Lower leg skin (tissue), 3 donors: ENCODE data around the gene FOXP1.

Source experiments
- CTCF ChIP-seq, 3 donors: fragments of 450-650 bp; IDR thresholded peaks; one replicate each; pipeline ENCODE4 v1.5.1; 2016; ENCODE audit warnings: antibody characterized with exemption in 3 of 3, mild to moderate bottlenecking in 3 of 3, moderate library complexity in 2 of 3
- POLR2A ChIP-seq, 2 donors: fragments of 450-650 bp; IDR thresholded peaks; one replicate each; pipeline ENCODE4 v1.6.1; 2016 to 2017; ENCODE audit warnings: antibody characterized with exemption in 2 of 2, mild to moderate bottlenecking in 1 of 2, moderate library complexity in 1 of 2

- TF ChIP-seq CTCF (IDR thresholded peaks at IDR 0.05) (no peak), POLR2A (IDR thresholded peaks at IDR 0.05) (no peak)
Observed at GRCh38 chr3:71568207-71568606, 15.3 kb downstream of the FOXP1 start.
